ENCODE results near the gene CLTRN. TPM values are rescaled to one million over a fixed set of nuclear protein-coding genes. Genes with fewer than 3 reads are reported as not detected.

The CLTRN gene
- total and polyA plus RNA-seq, 2 donors (not counting 1 experiment from before 2014, with no cell fraction given), result 0.42 to 0.46 TPM

DNA sequence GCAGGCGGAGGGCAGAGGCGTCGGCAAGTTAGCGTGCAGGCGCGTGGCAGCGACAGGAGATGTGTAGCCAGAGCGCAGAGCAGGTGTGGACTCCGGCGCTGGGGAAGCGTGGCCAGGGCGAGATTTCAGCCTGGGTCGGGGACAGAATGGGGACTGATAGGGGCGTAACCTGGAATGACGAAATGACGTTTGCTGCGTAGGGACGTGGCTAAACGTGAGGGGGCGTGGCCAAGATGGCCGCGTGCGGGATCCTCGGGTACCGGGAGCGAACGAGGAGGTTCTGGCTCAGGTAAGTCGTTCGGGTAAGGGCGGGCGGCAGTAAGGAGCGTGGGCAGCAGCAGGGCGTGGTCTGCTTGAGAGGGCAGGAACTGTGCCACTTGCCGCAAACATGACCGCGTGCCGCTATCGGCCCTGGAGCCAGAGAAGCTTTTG lies 10.9 kb upstream of the CLTRN start:
- Histone ChIP-seq H3K79me2 (ENCODE audit: control insufficient read depth, insufficient read depth, low read length) (peaks cover 48% of the 10 kb centered on the region), H4K20me1 (ENCODE audit: control insufficient read depth, insufficient read depth, low read length, poor library complexity, severe bottlenecking) (peaks cover 4% of the 10 kb centered on the region), H3K9me3 (ENCODE audit: control extremely low read depth in 1 of 3, control insufficient read depth in 2 of 3, insufficient read depth in 1 of 3, low read length in 2 of 3) (no peaks in the 10 kb centered on the region), H3K4me1 (ENCODE audit: control insufficient read depth in 2 of 2, insufficient read depth in 2 of 2, low read length in 2 of 2) (peaks cover 19 to 20% of the 10 kb centered on the region in 2 donors), H2AFZ (ENCODE audit: insufficient read depth, low read depth, low read length, poor library complexity, severe bottlenecking) (peak overlapping the region; percentile 97), H3K36me3 (replicated peaks in 1 of 2; ENCODE audit: control extremely low read depth in 1 of 2, control insufficient read depth in 1 of 2, extremely low read depth in 1 of 2, insufficient read depth in 2 of 2, low read length in 1 of 2) (no peaks in the 10 kb centered on the region), H3K27ac (ENCODE audit: low read length in 2 of 2) (peak overlapping the region; percentile 98 to 100), H3K4me2 (replicated peaks; ENCODE audit: low read depth, low read length, poor library complexity, severe bottlenecking) (peak overlapping the region; percentile 90), H3K27me3 (replicated peaks in 1 of 4; ENCODE audit: control extremely low read depth in 1 of 4, control insufficient read depth in 3 of 4, insufficient read depth in 4 of 4, low read length in 3 of 4) (no peaks in the 10 kb centered on the region), H3K4me3 (ENCODE audit: control extremely low read depth in 1 of 5, extremely low read depth in 1 of 5, insufficient read depth in 1 of 5, low read depth in 2 of 5, low read length in 4 of 5) (peak overlapping the region; percentile 67 to 99 (median 80)), H3K9ac (ENCODE audit: low read length) (peak overlapping the region; percentile 100)
- TF ChIP-seq, protein P1, sequence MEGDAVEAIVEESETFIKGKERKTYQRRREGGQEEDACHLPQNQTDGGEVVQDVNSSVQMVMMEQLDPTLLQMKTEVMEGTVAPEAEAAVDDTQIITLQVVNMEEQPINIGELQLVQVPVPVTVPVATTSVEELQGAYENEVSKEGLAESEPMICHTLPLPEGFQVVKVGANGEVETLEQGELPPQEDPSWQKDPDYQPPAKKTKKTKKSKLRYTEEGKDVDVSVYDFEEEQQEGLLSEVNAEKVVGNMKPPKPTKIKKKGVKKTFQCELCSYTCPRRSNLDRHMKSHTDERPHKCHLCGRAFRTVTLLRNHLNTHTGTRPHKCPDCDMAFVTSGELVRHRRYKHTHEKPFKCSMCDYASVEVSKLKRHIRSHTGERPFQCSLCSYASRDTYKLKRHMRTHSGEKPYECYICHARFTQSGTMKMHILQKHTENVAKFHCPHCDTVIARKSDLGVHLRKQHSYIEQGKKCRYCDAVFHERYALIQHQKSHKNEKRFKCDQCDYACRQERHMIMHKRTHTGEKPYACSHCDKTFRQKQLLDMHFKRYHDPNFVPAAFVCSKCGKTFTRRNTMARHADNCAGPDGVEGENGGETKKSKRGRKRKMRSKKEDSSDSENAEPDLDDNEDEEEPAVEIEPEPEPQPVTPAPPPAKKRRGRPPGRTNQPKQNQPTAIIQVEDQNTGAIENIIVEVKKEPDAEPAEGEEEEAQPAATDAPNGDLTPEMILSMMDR (IDR thresholded peaks at IDR 0.05), result no peak
- TF ChIP-seq EZH2 (IDR thresholded peaks at IDR 0.05; ENCODE audit: borderline replicate concordance, insufficient read depth, low read depth, low read length, poor library complexity, severe bottlenecking), result no peak
- under 1% methylated on average over 25 of the region's 38 CpGs for WGBS (ENCODE audit: insufficient coverage)
- Mint-ChIP-seq H3K4me3 (no peak overlapping the region), H3K9me3 (ENCODE audit: insufficient read depth) (no peaks in the 10 kb centered on the region), H3K27ac (no peak overlapping the region), H3K4me1 (peaks cover 18% of the 10 kb centered on the region), H3K27me3 (no peaks in the 10 kb centered on the region)
- ATAC-seq (ENCODE audit: low read depth), result peak; percentile 63
- ChIA-PET POLR2A (interaction anchor here (0.5 to 1.3 kb wide), 2 partner anchors 63 to 1022 kb away, joined by 5 to 6 read pairs; partner anchors contain the start of gene CA5B), CTCF (no interaction called here)
- intact Hi-C loops (cut with micrococcal nuclease), result loop anchor here (1.0 to 2.0 kb wide), 5 partner anchors 63 to 1044 kb away; partner anchors contain the start of genes CA5B, FANCB, MOSPD2 and PIGA
- DNase-seq, result no peak

DNA sequence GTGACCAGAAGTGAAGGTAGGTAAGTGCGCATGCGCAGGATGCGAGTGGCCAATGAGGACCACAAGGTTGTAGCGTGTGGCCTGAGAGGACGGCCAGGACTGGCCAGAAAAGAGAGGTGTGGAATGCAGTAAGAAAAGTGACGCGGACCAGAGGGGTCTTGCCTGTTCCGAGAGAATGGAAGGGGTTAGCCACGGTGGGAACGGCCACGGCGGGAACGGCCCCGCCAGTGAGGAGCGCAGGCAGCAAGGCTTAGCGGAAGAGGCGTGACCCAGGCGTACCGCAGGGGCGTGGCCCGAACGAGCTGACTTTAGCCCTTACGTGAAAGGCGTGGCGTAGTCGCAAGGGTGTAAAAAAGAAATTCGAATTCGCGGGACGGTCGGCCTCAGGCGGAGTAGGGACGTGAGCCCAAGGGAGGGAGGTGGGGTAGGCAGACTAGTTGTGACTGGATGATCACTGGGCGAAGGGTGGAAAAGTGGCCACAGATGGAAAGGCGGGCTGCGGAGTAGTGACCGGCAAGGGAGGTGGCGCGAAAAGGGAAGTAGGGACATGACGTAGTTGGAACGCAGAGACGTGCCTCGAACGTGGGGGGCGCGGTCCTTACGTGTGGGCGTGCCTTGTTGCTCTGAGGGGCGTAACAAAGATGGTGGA lies 10.4 kb upstream of the CLTRN start:
- H3K4me3 Mint-ChIP-seq, result no peak overlapping the region
- CTCF ChIA-PET, result no interaction called here

More for the DNA sequence above, 10.4 kb upstream of the CLTRN start:
- no peaks in the 10 kb centered on the region for H3K36me3 ChIP-seq (replicated peaks in 1 of 2; ENCODE audit: control extremely low read depth in 1 of 2, control insufficient read depth in 1 of 2, extremely low read depth in 1 of 2, insufficient read depth in 2 of 2, low read length in 1 of 2)
- ATAC-seq (ENCODE audit: low read depth) (peak; percentile 81), DNase-seq (peak; percentile 96)
- Mint-ChIP-seq H3K4me1 (peaks cover 15% of the 10 kb centered on the region), H3K27ac (no peak overlapping the region), H3K27me3 (no peaks in the 10 kb centered on the region), H3K9me3 (ENCODE audit: insufficient read depth) (no peaks in the 10 kb centered on the region)
- H4K20me1 ChIP-seq (ENCODE audit: control insufficient read depth, insufficient read depth, low read length, poor library complexity, severe bottlenecking), result peaks cover 4% of the 10 kb centered on the region
- H3K9ac ChIP-seq (ENCODE audit: low read length), result peak overlapping the region; percentile 100
- H3K27ac ChIP-seq (ENCODE audit: low read length in 2 of 2), result peak overlapping the region; percentile 98 to 100
- H3K79me2 ChIP-seq (ENCODE audit: control insufficient read depth, insufficient read depth, low read length), result peaks cover 43% of the 10 kb centered on the region
- TF ChIP-seq, protein P1 (IDR thresholded peaks at IDR 0.05), result no peak
- no peak for TF ChIP-seq EZH2 (IDR thresholded peaks at IDR 0.05; ENCODE audit: borderline replicate concordance, insufficient read depth, low read depth, low read length, poor library complexity, severe bottlenecking)
- no peaks in the 10 kb centered on the region for H3K9me3 ChIP-seq (ENCODE audit: control extremely low read depth in 1 of 3, control insufficient read depth in 2 of 3, insufficient read depth in 1 of 3, low read length in 2 of 3)
- H3K4me2 ChIP-seq (replicated peaks; ENCODE audit: low read depth, low read length, poor library complexity, severe bottlenecking), result peak overlapping the region; percentile 90
- H3K27me3 ChIP-seq (replicated peaks in 1 of 4; ENCODE audit: control extremely low read depth in 1 of 4, control insufficient read depth in 3 of 4, insufficient read depth in 4 of 4, low read length in 3 of 4), result no peaks in the 10 kb centered on the region
- peak overlapping the region; percentile 67 to 99 (median 80) for H3K4me3 ChIP-seq (ENCODE audit: control extremely low read depth in 1 of 5, extremely low read depth in 1 of 5, insufficient read depth in 1 of 5, low read depth in 2 of 5, low read length in 4 of 5)
- POLR2A ChIA-PET, result interaction anchor here (0.5 to 1.3 kb wide), 3 partner anchors 63 to 1023 kb away, joined by 3 to 6 read pairs (median 5); partner anchors contain the start of genes AP1S2 and CA5B
- WGBS (ENCODE audit: insufficient coverage), result under 1% methylated on average over 34 of the region's 49 CpGs
- H2AFZ ChIP-seq (ENCODE audit: insufficient read depth, low read depth, low read length, poor library complexity, severe bottlenecking), result peak overlapping the region; percentile 97
- intact Hi-C loops (cut with micrococcal nuclease), result loop anchor here (1.0 to 5.0 kb wide), 6 partner anchors 63 to 1643 kb away; partner anchors contain the start of genes CA5B, FANCB, MOSPD2 and PIGA
- H3K4me1 ChIP-seq (ENCODE audit: control insufficient read depth in 2 of 2, insufficient read depth in 2 of 2, low read length in 2 of 2), result peaks cover 16 to 17% of the 10 kb centered on the region in 2 donors
